Activated naive CD8-positive, alpha-beta T cell treated with anti-CD3 and anti-CD28 coated beads for 36 hours (primary cell): ENCODE data around the gene TRAF3. TPM values are rescaled to one million over a fixed set of nuclear protein-coding genes. Genes with fewer than 3 reads are reported as not detected.

Experiments
- DNase-seq: peaks from one replicate; pipeline ENCODE4 v3.0.0; 2021
- H3K27ac Mint-ChIP-seq: one replicate; pipeline ENCODE4 v1.8.0; 2022; ENCODE audit warnings: mild to moderate bottlenecking, moderate library complexity, mixed read lengths
- H3K27me3 Mint-ChIP-seq: one replicate; pipeline ENCODE4 v1.8.0; 2022; ENCODE audit warnings: mild to moderate bottlenecking, mixed read lengths
- H3K36me3 Mint-ChIP-seq: one replicate; pipeline ENCODE4 v1.8.0; 2021; ENCODE audit warnings: mild to moderate bottlenecking, mixed read lengths
- H3K4me1 Mint-ChIP-seq: one replicate; pipeline ENCODE4 v1.8.0; 2021; ENCODE audit warnings: mixed read lengths
- H3K4me3 Mint-ChIP-seq: one replicate; pipeline ENCODE4 v1.8.0; 2022; ENCODE audit warnings: mild to moderate bottlenecking, moderate library complexity, mixed read lengths
- H3K9me3 Mint-ChIP-seq: one replicate; pipeline ENCODE4 v1.8.0; 2022; ENCODE audit warnings: mixed read lengths
- total RNA-seq, 2 experiments: library from RNA; stranded (reverse); gene quantifications; one replicate each; pipeline ENCODE4 v1.2.3, GENCODE V29; 2021

TRAF3 gene
- total RNA-seq, 2 experiments from 2014 or later: 39.2 to 39.6 TPM

DNA sequence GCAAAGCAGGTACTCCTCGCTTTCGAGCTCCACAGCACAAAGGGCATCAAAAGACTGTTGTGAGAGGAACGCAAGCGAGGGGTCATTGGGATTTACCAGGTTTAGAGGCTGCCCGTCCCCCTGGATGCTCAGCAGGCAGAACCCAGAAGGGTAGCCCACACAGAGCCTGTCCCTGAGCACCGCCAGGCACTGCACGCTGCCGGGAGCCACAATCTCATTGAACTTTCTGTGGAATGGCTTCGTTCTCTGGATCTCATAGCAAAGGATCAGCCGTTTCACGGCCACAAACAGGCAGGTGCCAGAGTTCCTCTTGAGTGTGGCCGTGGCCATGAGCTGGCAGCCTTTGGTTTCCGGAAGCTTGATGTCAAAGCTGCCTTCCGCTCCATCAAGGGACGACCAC is 166.7 kb downstream of the TRAF3 start:
- H3K4me3 Mint-ChIP-seq: no peak overlapping the region
- peaks cover 7% of the 10 kb centered on the region for H3K4me1 Mint-ChIP-seq
- no peaks in the 10 kb centered on the region for H3K36me3 Mint-ChIP-seq
- no peak for DNase-seq
- no peak overlapping the region for H3K27ac Mint-ChIP-seq
- H3K9me3 Mint-ChIP-seq: no peaks in the 10 kb centered on the region
- no peaks in the 10 kb centered on the region for H3K27me3 Mint-ChIP-seq

DNA sequence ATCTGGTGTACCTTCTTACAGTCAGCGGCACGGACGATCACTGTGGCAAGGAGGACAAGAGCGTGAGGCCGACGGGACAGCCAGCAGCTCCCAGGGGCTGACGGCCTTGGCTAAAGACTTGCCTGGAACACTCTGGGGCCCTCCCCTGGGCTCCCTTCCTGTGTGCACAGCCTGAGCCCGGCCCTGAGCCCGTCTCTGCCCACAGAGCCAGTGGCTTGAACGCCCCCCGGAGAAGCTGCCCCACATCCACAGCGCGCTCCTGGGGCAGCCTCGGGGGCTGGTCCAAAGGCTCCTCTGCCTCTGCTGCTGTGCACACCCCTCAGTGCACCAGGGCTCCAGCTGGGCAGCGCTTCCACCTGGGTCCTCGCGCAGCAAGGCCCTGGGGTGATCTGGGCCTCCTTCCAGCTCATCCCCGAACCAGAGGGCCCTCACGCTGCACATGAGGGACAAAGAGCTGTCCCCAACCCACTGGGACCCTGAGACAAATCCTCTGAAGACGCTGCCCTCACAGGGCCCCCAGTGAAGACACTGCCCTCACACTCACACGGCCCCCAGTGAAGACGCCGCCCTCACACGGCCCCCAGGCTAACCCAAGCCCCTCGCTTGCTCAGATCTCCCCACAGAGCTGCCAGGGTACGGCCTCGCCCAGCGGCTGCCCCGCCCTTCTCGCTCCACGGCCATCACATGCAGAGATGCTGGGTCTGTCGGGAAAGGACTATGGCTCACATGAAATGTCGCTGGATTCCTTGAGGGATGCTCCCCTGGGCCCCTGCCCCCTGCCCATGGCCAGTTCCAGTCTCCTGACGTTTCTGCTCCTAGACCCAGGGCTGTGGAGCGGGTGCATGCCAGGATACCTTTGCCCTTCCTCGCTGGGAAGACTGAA is 167.4 kb downstream of the TRAF3 start:
- H3K4me1 Mint-ChIP-seq: peaks cover 13% of the 10 kb centered on the region
- no peaks in the 10 kb centered on the region for H3K27me3 Mint-ChIP-seq

GRCh38 chr14:102945346-102946130 is 168.3 kb downstream of the TRAF3 start:
- H3K4me1 Mint-ChIP-seq: peaks cover 13% of the 10 kb centered on the region
- H3K27ac Mint-ChIP-seq: no peak overlapping the region

More for the DNA sequence above, 167.4 kb downstream of the TRAF3 start:
- Mint-ChIP-seq H3K27ac (no peak overlapping the region), H3K36me3 (no peaks in the 10 kb centered on the region), H3K9me3 (no peaks in the 10 kb centered on the region), H3K4me3 (no peak overlapping the region)
- no peak for DNase-seq

GRCh38 chr14:102947321-102948103 is 170.3 kb downstream of the TRAF3 start:
- Mint-ChIP-seq H3K9me3 (no peaks in the 10 kb centered on the region), H3K4me3 (no peak overlapping the region), H3K27ac (no peak overlapping the region), H3K27me3 (no peaks in the 10 kb centered on the region), H3K4me1 (peaks cover 13% of the 10 kb centered on the region), H3K36me3 (no peaks in the 10 kb centered on the region)
- no peak for DNase-seq

More at GRCh38 chr14:102945346-102946130, 168.3 kb downstream of the TRAF3 start:
- Mint-ChIP-seq H3K9me3 (no peaks in the 10 kb centered on the region), H3K4me3 (no peak overlapping the region), H3K27me3 (no peaks in the 10 kb centered on the region), H3K36me3 (no peaks in the 10 kb centered on the region)
- no peak for DNase-seq

DNA sequence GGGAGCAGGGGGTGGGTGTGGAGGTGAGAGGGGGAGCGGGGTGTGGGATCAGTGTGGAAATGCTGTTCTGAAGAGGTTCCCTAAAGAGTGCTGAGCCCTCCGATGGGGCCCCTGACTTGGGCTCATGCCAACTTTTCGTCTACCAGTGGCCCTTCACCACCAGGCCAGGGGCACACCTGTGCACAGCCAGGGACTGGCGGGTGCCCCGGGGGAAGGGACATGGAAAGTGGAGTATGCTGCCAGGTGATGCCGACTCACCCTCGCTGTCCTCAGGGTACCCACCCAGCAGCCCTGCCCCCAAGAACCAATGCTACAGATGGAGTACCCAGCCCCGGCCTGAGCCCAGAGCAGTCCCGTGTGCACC is 171.4 kb downstream of the TRAF3 start:
- peaks cover 13% of the 10 kb centered on the region for H3K4me1 Mint-ChIP-seq
- no peaks in the 10 kb centered on the region for H3K27me3 Mint-ChIP-seq
- no peaks in the 10 kb centered on the region for H3K9me3 Mint-ChIP-seq
- H3K27ac Mint-ChIP-seq: peak overlapping the region; percentile 55
- H3K4me3 Mint-ChIP-seq: no peak overlapping the region
- H3K36me3 Mint-ChIP-seq: no peaks in the 10 kb centered on the region
- peak; percentile 10 for DNase-seq

DNA sequence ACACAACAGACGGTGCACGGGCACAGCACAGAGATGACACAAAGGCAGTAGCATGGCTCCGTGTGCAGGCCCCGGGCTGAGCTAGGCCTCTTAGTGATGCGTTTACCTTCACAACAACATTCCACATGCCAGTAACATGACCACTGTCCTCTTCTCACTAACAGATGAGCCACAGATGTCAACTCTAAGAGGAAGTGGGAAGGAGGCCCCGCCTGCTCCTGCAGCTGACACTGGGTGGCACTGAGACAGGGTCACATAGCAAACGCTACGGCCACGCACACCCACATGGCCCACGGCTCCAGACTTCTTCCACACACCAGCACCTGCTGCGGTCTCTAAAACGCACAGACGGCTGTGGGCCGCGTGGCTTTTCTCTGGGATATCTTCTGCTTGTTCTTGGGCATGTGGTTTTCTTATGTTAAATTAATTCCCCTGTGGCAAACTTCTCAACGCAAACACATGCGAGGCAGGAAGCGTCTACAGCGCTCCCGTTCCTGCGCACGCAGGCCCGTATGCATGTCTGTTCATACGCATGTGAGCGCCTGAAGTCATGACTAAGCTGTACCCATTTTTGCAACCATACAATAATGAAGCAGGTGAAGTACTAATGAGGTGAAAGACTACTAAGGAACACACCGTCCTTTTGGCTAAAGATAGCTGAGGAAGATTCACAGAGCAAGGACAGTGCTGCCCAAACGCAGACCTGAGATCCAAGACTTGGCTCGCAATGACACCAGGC is 172.0 kb downstream of the TRAF3 start:
- no peaks in the 10 kb centered on the region for H3K36me3 Mint-ChIP-seq
- no peaks in the 10 kb centered on the region for H3K9me3 Mint-ChIP-seq
- peak; percentile 30 for DNase-seq
- H3K4me1 Mint-ChIP-seq: peaks cover 13% of the 10 kb centered on the region
- peak overlapping the region; percentile 55 for H3K27ac Mint-ChIP-seq
- no peak overlapping the region for H3K4me3 Mint-ChIP-seq
- no peaks in the 10 kb centered on the region for H3K27me3 Mint-ChIP-seq

- H3K27me3 Mint-ChIP-seq: no peaks in the 10 kb centered on the region
- no peak for DNase-seq
- no peak overlapping the region for H3K4me3 Mint-ChIP-seq
Measured at GRCh38 chr14:102949801-102950451, 172.7 kb downstream of the TRAF3 start.

GRCh38 chr14:102951034-102951433 is 173.8 kb downstream of the TRAF3 start:
- H3K4me1 Mint-ChIP-seq: peaks cover 13% of the 10 kb centered on the region
- no peaks in the 10 kb centered on the region for H3K9me3 Mint-ChIP-seq
- H3K36me3 Mint-ChIP-seq: no peaks in the 10 kb centered on the region
- H3K27ac Mint-ChIP-seq: no peak overlapping the region
- H3K27me3 Mint-ChIP-seq: no peaks in the 10 kb centered on the region
- no peak overlapping the region for H3K4me3 Mint-ChIP-seq
- no peak for DNase-seq

More at GRCh38 chr14:102949801-102950451, 172.7 kb downstream of the TRAF3 start:
- Mint-ChIP-seq H3K36me3 (no peaks in the 10 kb centered on the region), H3K4me1 (peaks cover 13% of the 10 kb centered on the region), H3K27ac (no peak overlapping the region), H3K9me3 (no peaks in the 10 kb centered on the region)

DNA sequence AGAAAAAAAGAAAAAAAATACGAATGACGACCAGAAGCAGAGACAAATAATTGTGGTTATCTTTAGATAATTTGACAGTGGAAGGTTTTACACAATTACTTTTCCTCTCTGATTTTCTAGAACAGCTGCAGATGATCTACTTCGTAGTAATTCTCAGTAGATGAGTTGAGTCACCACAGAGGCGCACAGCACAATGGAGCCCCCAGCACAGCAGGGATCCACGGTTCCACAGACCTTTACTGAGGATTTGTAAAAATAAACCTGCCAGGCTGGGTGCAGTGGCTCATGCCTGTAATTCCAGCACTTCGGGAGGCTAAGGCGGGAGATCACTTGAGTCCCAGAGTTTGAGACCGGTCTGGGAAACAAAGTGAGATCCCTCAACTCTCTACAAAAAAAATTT is 174.6 kb downstream of the TRAF3 start:
- Mint-ChIP-seq H3K4me3 (no peak overlapping the region), H3K36me3 (no peaks in the 10 kb centered on the region), H3K9me3 (no peaks in the 10 kb centered on the region), H3K27ac (no peak overlapping the region), H3K27me3 (no peaks in the 10 kb centered on the region), H3K4me1 (peaks cover 12% of the 10 kb centered on the region)
- DNase-seq: no peak

GRCh38 chr14:102952276-102952675 is 175.0 kb downstream of the TRAF3 start:
- Mint-ChIP-seq H3K4me1 (peaks cover 12% of the 10 kb centered on the region), H3K4me3 (no peak overlapping the region), H3K36me3 (no peaks in the 10 kb centered on the region), H3K27ac (no peak overlapping the region), H3K9me3 (no peaks in the 10 kb centered on the region), H3K27me3 (no peaks in the 10 kb centered on the region)
- no peak for DNase-seq

DNA sequence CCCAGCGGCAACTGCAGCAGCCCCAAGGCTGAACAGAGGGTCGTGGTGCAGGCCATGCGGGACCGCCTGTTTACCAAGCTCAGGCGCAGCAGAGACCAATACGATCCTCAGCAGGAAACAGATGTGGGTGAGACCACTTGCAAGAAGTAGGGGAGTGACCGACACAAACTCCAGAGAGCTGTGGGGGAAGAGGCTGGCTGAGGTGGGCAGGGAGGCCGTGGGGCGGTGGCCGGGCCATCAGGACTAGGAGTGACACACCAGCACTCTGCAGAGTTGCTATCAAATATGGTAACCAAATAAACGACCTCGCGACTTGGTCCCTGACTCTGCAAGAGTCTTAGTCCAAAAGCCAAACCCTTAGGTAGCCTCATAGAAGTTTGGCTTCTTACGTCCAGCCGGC is 175.9 kb downstream of the TRAF3 start:
- H3K4me3 Mint-ChIP-seq: no peak overlapping the region
- H3K36me3 Mint-ChIP-seq: no peaks in the 10 kb centered on the region
- no peaks in the 10 kb centered on the region for H3K9me3 Mint-ChIP-seq
- no peaks in the 10 kb centered on the region for H3K27me3 Mint-ChIP-seq
- no peak overlapping the region for H3K27ac Mint-ChIP-seq
- no peak for DNase-seq
- H3K4me1 Mint-ChIP-seq: peaks cover 10% of the 10 kb centered on the region

GRCh38 chr14:102954081-102954789 is 177.0 kb downstream of the TRAF3 start:
- H3K4me1 Mint-ChIP-seq: peaks cover 4% of the 10 kb centered on the region
- no peaks in the 10 kb centered on the region for H3K36me3 Mint-ChIP-seq
- no peaks in the 10 kb centered on the region for H3K27me3 Mint-ChIP-seq
- no peaks in the 10 kb centered on the region for H3K9me3 Mint-ChIP-seq
- H3K27ac Mint-ChIP-seq: no peak overlapping the region
- no peak overlapping the region for H3K4me3 Mint-ChIP-seq
- DNase-seq: no peak

DNA sequence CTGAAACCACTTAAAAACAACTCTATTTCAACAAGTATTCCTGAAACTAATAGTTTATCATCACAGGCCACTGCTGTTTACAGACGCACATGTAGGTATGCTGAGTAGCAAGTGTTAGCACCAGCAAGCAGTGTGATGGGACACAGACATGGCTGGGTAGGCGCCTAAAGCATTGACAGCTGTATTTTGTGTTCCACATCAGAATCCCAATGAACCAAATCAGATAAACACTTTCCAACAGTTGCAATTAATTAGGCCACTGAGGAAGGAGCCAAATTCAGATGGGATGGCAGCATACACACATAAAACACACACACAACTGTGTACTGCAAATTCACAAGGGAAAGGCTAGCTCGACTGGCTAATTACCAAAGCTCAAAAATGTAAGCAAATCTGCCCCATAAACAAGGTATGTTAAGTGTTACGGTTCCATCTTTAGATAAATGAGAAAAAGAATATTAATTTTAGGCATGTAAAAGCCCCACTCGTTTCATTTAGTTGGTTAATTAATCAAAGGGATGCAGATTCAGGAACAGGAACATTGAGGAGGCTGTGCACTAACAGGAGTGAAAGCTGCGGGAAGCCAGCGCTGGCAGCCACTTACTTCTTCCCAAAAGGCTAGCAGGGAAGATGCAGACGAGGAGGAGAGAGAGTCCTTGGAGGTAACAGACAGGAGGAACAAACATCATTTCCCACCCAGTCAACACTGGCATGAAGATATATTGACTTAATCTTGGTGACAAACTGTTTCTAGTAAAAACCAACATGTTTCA is 178.6 kb downstream of the TRAF3 start:
- DNase-seq: no peak
- H3K9me3 Mint-ChIP-seq: no peaks in the 10 kb centered on the region
- H3K36me3 Mint-ChIP-seq: no peaks in the 10 kb centered on the region
- H3K4me3 Mint-ChIP-seq: no peak overlapping the region
- H3K4me1 Mint-ChIP-seq: no peaks in the 10 kb centered on the region
- no peak overlapping the region for H3K27ac Mint-ChIP-seq
- no peaks in the 10 kb centered on the region for H3K27me3 Mint-ChIP-seq
